ENCODE data around the gene DLG5.

The DLG5 gene

DNA sequence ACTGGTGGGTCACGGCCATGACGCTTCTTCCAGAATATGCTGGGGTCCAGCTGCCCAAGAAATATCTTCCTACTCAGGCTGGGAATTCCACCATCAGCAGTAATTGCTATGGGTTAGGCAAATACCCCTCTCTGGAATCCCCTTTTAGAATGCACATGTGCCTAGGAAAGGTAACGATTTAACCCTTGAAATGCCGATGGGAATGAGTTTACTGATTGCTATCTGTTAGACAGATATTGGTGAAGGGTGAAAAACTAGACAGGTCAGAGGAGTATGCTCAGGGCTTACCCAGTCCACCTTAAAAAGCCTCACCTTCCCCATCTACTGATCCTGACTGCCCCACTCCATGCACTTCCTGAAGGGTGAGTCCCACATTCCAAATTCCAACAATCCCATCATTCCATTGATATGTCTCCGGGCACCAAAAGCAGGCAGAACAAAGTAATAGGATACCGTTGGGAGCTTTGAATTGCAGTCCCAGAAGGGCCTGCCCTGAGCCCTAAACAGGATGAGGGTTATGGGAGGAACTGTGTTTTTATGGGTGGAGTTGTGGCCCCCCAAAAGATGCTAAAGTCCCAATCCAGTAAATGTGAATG lies 59.3 kb downstream of the DLG5 start:
- TF ChIP-seq TAF1 (IDR thresholded peaks at IDR 0.05; ENCODE audit: borderline replicate concordance, insufficient read depth, low read length) (no peak), POLR2AphosphoS5 (IDR thresholded peaks at IDR 0.05; ENCODE audit: low read depth, low read length) (no peak), FOXP2 (optimal IDR thresholded peaks at IDR 0.05; ENCODE audit: borderline replicate concordance, extremely low read depth, extremely low read length, insufficient read depth) (no peak), SIN3A (IDR thresholded peaks at IDR 0.05; ENCODE audit: borderline replicate concordance, insufficient read depth, low read length) (no peak)
- TF ChIP-seq, protein P1, sequence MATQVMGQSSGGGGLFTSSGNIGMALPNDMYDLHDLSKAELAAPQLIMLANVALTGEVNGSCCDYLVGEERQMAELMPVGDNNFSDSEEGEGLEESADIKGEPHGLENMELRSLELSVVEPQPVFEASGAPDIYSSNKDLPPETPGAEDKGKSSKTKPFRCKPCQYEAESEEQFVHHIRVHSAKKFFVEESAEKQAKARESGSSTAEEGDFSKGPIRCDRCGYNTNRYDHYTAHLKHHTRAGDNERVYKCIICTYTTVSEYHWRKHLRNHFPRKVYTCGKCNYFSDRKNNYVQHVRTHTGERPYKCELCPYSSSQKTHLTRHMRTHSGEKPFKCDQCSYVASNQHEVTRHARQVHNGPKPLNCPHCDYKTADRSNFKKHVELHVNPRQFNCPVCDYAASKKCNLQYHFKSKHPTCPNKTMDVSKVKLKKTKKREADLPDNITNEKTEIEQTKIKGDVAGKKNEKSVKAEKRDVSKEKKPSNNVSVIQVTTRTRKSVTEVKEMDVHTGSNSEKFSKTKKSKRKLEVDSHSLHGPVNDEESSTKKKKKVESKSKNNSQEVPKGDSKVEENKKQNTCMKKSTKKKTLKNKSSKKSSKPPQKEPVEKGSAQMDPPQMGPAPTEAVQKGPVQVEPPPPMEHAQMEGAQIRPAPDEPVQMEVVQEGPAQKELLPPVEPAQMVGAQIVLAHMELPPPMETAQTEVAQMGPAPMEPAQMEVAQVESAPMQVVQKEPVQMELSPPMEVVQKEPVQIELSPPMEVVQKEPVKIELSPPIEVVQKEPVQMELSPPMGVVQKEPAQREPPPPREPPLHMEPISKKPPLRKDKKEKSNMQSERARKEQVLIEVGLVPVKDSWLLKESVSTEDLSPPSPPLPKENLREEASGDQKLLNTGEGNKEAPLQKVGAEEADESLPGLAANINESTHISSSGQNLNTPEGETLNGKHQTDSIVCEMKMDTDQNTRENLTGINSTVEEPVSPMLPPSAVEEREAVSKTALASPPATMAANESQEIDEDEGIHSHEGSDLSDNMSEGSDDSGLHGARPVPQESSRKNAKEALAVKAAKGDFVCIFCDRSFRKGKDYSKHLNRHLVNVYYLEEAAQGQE (IDR thresholded peaks at IDR 0.05; ENCODE audit: insufficient read depth in 1 of 2, low read depth in 2 of 2, low read length in 2 of 2) = no peak

DNA sequence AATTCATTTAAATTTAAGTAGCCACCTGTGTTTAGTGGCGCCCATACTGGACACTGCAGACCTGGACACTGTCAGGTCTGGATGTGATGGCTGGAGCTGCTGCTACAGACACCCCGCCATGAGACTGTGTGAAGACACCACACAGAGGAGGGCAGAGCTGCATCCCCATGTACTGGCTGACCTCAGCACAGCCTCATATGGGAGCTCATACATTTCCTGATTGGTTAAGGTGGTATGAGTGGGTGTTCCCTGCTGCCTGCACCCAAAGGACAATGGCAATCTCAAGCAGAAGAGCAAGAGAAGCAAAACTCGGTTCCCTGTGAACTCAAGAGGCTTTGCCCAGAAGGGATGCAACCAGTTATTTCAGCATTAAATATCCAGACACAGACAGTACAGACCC lies 60.0 kb downstream of the DLG5 start:
- no peak for TF ChIP-seq POLR2AphosphoS5 (IDR thresholded peaks at IDR 0.05; ENCODE audit: low read depth, low read length)
- TF ChIP-seq, protein P1 (IDR thresholded peaks at IDR 0.05; ENCODE audit: insufficient read depth in 1 of 2, low read depth in 2 of 2, low read length in 2 of 2) = no peak
- no peak for TF ChIP-seq TAF1 (IDR thresholded peaks at IDR 0.05; ENCODE audit: borderline replicate concordance, insufficient read depth, low read length)
- TF ChIP-seq FOXP2 (optimal IDR thresholded peaks at IDR 0.05; ENCODE audit: borderline replicate concordance, extremely low read depth, extremely low read length, insufficient read depth) = no peak

DNA sequence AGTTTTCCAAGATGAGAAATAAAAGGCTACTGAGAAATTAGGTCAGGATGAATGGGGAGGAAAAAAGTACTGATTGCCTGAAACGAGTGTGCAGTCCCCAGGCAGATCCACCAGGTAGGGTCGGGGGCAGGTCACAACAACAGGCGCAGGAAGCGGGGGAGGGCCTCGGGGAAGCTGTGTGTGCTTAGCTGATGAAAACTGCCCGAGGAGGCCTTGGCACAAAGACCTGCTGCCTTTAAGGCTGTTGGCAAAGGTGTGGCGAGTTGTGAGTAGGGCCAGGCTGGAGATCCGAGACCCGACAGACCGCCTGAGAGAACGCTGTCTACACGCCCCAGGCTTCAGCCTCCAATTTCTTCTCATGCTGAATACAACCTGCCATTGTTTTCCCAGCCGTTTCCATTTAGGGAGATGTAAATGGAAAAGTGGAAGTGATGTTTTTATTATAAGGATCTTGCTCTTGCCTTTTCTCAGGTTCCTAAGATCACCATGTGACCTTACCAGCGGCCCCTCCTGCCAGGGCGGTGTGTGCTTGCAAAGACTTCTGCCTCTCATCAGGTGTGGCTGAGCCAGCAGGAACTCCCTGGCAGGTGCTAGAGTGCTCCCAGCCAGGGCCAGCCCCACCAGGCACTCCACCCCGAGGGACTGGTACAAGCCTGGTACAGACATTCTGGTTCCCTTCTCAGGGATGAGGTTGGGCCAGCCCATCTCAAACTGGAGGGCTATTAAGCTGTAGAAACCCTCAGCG lies 60.8 kb downstream of the DLG5 start:
- no peak for TF ChIP-seq SIN3A (IDR thresholded peaks at IDR 0.05; ENCODE audit: borderline replicate concordance, insufficient read depth, low read length)

DNA sequence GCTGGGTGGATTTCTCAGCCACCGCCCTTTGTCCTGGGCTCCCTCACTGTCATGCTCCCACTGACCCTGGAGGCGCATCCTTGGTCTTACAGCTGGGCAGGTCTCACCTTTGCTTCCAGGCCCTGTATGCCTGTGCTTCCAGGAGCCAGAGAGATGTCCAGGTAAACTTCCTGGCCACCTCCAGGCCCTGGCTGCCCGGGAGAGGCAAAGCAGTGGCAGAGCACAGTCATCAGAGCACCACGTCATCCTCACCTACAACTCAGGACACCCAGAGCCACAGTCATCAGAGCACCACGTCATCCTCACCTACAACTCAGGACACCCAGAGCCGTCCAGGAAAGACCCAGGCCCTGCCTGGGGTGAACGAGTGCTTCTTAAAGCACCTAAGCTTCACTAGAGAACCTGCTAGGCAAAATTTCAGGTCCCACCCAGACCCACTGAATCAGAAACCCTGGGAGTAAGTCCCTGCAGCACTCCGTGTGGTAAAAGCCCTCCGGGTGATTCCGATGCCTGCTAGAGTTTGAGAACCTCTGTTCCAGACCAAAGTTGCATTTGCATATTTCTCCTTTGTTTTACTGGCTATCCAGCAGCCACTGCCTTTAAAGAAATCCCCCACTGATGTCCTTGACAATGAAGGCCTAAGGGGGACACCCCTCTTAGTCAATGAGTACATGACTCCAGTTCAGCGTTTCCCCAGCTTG lies 62.3 kb downstream of the DLG5 start:
- TF ChIP-seq, protein P1 (IDR thresholded peaks at IDR 0.05; ENCODE audit: insufficient read depth in 1 of 2, low read depth in 2 of 2, low read length in 2 of 2) = no peak
- no peak for TF ChIP-seq POLR2AphosphoS5 (IDR thresholded peaks at IDR 0.05; ENCODE audit: low read depth, low read length)
- no peak for TF ChIP-seq TAF1 (IDR thresholded peaks at IDR 0.05; ENCODE audit: borderline replicate concordance, insufficient read depth, low read length)

DNA sequence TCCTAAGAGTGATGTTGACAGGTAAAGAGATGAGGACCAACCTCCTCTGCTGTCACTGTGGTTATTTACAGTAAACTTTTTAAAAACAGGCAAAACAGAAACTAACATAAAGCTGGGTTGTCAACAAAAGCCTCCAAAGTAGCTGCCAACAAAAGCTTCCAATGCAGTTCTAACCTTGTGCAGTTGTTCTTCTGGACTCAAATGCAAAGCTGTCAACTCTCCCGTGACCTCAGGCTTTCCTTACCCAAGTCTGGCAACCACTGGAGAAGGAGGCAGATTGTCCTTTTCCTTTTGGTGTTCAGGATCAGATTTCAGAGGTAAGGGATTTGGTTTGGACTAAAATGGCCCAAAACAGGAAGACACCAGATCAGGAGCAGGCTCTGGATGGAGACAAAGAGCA lies 63.1 kb downstream of the DLG5 start:
- TF ChIP-seq, protein P1 (IDR thresholded peaks at IDR 0.05; ENCODE audit: insufficient read depth in 1 of 2, low read depth in 2 of 2, low read length in 2 of 2) = no peak
- TF ChIP-seq POLR2AphosphoS5 (IDR thresholded peaks at IDR 0.05; ENCODE audit: low read depth, low read length) = no peak
- no peak for TF ChIP-seq FOXP2 (optimal IDR thresholded peaks at IDR 0.05; ENCODE audit: borderline replicate concordance, extremely low read depth, extremely low read length, insufficient read depth)
- TF ChIP-seq SIN3A (IDR thresholded peaks at IDR 0.05; ENCODE audit: borderline replicate concordance, insufficient read depth, low read length) = no peak
- TF ChIP-seq TAF1 (IDR thresholded peaks at IDR 0.05; ENCODE audit: borderline replicate concordance, insufficient read depth, low read length) = no peak

All from PFSK-1 (cell line).